GM18498 (cell line): ENCODE measurements around the gene PLOD1.
"Not testable (repeated sequence)": the region's sequence is repeated elsewhere in the genome, so short reads cannot be mapped to it uniquely, and the experiment has no call there.

Experiments used
- ATAC-seq: cut with Tn5 transposase; IDR thresholded peaks from one replicate; pipeline ENCODE4 v1.9.1; 2021; ENCODE audit warnings: mild to moderate bottlenecking, moderate library complexity; ENCODE audit not compliant: unreplicated experiment

PLOD1 gene

GRCh38 chr1:12003762-12004161 lies 69.2 kb downstream of the PLOD1 start:
- ATAC-seq = no peak

- ATAC-seq = no peak
These were observed 71.1 kb downstream of the PLOD1 start for GRCh38 chr1:12005488-12006166.

GRCh38 chr1:12006167-12006921 lies 71.8 kb downstream of the PLOD1 start:
- ATAC-seq = no peak

GRCh38 chr1:12007204-12007603 lies 72.7 kb downstream of the PLOD1 start:
- ATAC-seq = no peak

- not testable (repeated sequence) for ATAC-seq
These were observed 73.8 kb downstream of the PLOD1 start for GRCh38 chr1:12008355-12008754.

- no peak for ATAC-seq
These were observed 74.9 kb downstream of the PLOD1 start for GRCh38 chr1:12009318-12009947.

- ATAC-seq = no peak
These were observed 76.4 kb downstream of the PLOD1 start for GRCh38 chr1:12010746-12011570.

GRCh38 chr1:12011998-12012397 lies 77.5 kb downstream of the PLOD1 start:
- ATAC-seq = no peak

GRCh38 chr1:12012560-12013316 lies 78.2 kb downstream of the PLOD1 start:
- ATAC-seq = no peak

GRCh38 chr1:12014141-12014991 lies 79.8 kb downstream of the PLOD1 start:
- ATAC-seq = no peak

GRCh38 chr1:12015001-12015491 lies 80.5 kb downstream of the PLOD1 start:
- no peak for ATAC-seq

GRCh38 chr1:12015499-12015898 lies 81.0 kb downstream of the PLOD1 start:
- ATAC-seq = no peak

GRCh38 chr1:12016182-12016581 lies 81.7 kb downstream of the PLOD1 start:
- no peak for ATAC-seq

- no peak for ATAC-seq
These were observed 85.5 kb downstream of the PLOD1 start for GRCh38 chr1:12019858-12020509.

GRCh38 chr1:12021616-12022015 lies 87.1 kb downstream of the PLOD1 start:
- no peak for ATAC-seq

- no peak for ATAC-seq
These were observed 87.5 kb downstream of the PLOD1 start for GRCh38 chr1:12022036-12022435.
